Jurkat, Clone E6-1 (cell line): ENCODE measurements around the gene NCOR2.

Source experiments
- DNase-seq: peaks from one replicate; pipeline ENCODE4 v3.0.0-alpha.2; 2011; ENCODE audit warnings: low read depth, low spot score
- H3K4me3 ChIP-seq: 2 replicates; pipeline ENCODE4 v1.5.1; 2011; ENCODE audit warnings: mild to moderate bottlenecking, low read length, control low read depth, moderate library complexity

Gene NCOR2

GRCh38 chr12:124579921-124580517, 12.6 kb upstream of the NCOR2 start:
- no peak overlapping the region for H3K4me3 ChIP-seq
- no peak for DNase-seq

- no peak overlapping the region for H3K4me3 ChIP-seq
- DNase-seq: no peak
Measured at GRCh38 chr12:124578854-124579253, 11.4 kb upstream of the NCOR2 start.

- DNase-seq: no peak
- H3K4me3 ChIP-seq: no peak overlapping the region
Measured at GRCh38 chr12:124578445-124578844, 11.0 kb upstream of the NCOR2 start.

GRCh38 chr12:124577986-124578385, 10.6 kb upstream of the NCOR2 start:
- DNase-seq: no peak
- H3K4me3 ChIP-seq: no peak overlapping the region

GRCh38 chr12:124577374-124577773, 10.0 kb upstream of the NCOR2 start:
- no peak overlapping the region for H3K4me3 ChIP-seq
- no peak for DNase-seq

GRCh38 chr12:124576061-124576650, 8.7 kb upstream of the NCOR2 start:
- no peak overlapping the region for H3K4me3 ChIP-seq
- DNase-seq: no peak

- DNase-seq: no peak
- H3K4me3 ChIP-seq: no peak overlapping the region
Measured at GRCh38 chr12:124573839-124574786, 6.7 kb upstream of the NCOR2 start.

GRCh38 chr12:124571556-124571955, 4.1 kb upstream of the NCOR2 start:
- H3K4me3 ChIP-seq: no peak overlapping the region
- no peak for DNase-seq

GRCh38 chr12:124570810-124571209, 3.4 kb upstream of the NCOR2 start:
- no peak for DNase-seq

GRCh38 chr12:124569375-124570148, 2.1 kb upstream of the NCOR2 start:
- H3K4me3 ChIP-seq: no peak overlapping the region
- no peak for DNase-seq

More at GRCh38 chr12:124570810-124571209, 3.4 kb upstream of the NCOR2 start:
- no peak overlapping the region for H3K4me3 ChIP-seq

GRCh38 chr12:124568431-124569374, 1.3 kb upstream of the NCOR2 start:
- peak; percentile 94 for DNase-seq
- H3K4me3 ChIP-seq: peak overlapping the region; percentile 59

GRCh38 chr12:124567673-124568373, 411 bp upstream of the NCOR2 start:
- peak; percentile 81 for DNase-seq
- peak overlapping the region; percentile 59 for H3K4me3 ChIP-seq

GRCh38 chr12:124566161-124566996, 1.0 kb downstream of the NCOR2 start:
- peak; percentile 33 for DNase-seq
- H3K4me3 ChIP-seq: peak overlapping the region; percentile 80

GRCh38 chr12:124565656-124566160, 1.7 kb downstream of the NCOR2 start:
- DNase-seq: no peak

GRCh38 chr12:124564971-124565491, 2.4 kb downstream of the NCOR2 start:
- no peak for DNase-seq
- H3K4me3 ChIP-seq: no peak overlapping the region

More at GRCh38 chr12:124565656-124566160, 1.7 kb downstream of the NCOR2 start:
- peak overlapping the region; percentile 80 for H3K4me3 ChIP-seq

GRCh38 chr12:124564232-124564958, 3.0 kb downstream of the NCOR2 start:
- no peak overlapping the region for H3K4me3 ChIP-seq
- no peak for DNase-seq
